HG03095 (cell line): ENCODE data around the gene CTXN1.
A peak's percentile ranks its signal among the peaks of the same experiment; 100 is the strongest.
"Not testable (repeated sequence)": the region's sequence is repeated elsewhere in the genome, so short reads cannot be mapped to it uniquely, and the experiment has no call there.

Experiments
- ATAC-seq: cut with Tn5 transposase; IDR thresholded peaks from one replicate; pipeline ENCODE4 v1.9.1; 2021; ENCODE audit warnings: moderate library complexity; ENCODE audit not compliant: unreplicated experiment

CTXN1 gene

GRCh38 chr19:7947939-7948338, 22.0 kb upstream of the CTXN1 start:
- ATAC-seq = no peak

GRCh38 chr19:7944177-7944761, 18.3 kb upstream of the CTXN1 start:
- no peak for ATAC-seq

GRCh38 chr19:7943444-7944176, 17.7 kb upstream of the CTXN1 start, which contains the start of gene TIMM44:
Gene TIMM44 (minus strand): TSS chr19:7943666. CDS start chr19:7943651, 15 bp downstream.
- peak; percentile 96 for ATAC-seq

GRCh38 chr19:7942981-7943443, 17.1 kb upstream of the CTXN1 start:
- ATAC-seq = peak; percentile 8

- no peak for ATAC-seq
Measured at GRCh38 chr19:7941895-7942596, 16.1 kb upstream of the CTXN1 start.

GRCh38 chr19:7940841-7941240, 14.9 kb upstream of the CTXN1 start:
- no peak for ATAC-seq

GRCh38 chr19:7934766-7935165, 8.8 kb upstream of the CTXN1 start:
- no peak for ATAC-seq

GRCh38 chr19:7933828-7934725, 8.1 kb upstream of the CTXN1 start:
- no peak for ATAC-seq

- no peak for ATAC-seq
Measured at GRCh38 chr19:7933411-7933810, 7.5 kb upstream of the CTXN1 start.

- no peak for ATAC-seq
Measured at GRCh38 chr19:7932930-7933300, 7.0 kb upstream of the CTXN1 start.

GRCh38 chr19:7932276-7932929, 6.5 kb upstream of the CTXN1 start:
- no peak for ATAC-seq

- ATAC-seq = no peak
Measured at GRCh38 chr19:7931221-7932061, 5.5 kb upstream of the CTXN1 start.

GRCh38 chr19:7930765-7931164, 4.8 kb upstream of the CTXN1 start:
- no peak for ATAC-seq

GRCh38 chr19:7930030-7930429, 4.1 kb upstream of the CTXN1 start:
- not testable (repeated sequence) for ATAC-seq

GRCh38 chr19:7928741-7929701, 3.1 kb upstream of the CTXN1 start:
- ATAC-seq = no peak

GRCh38 chr19:7928334-7928706, 2.4 kb upstream of the CTXN1 start:
- ATAC-seq = no peak

GRCh38 chr19:7927605-7928333, 1.8 kb upstream of the CTXN1 start:
- ATAC-seq = no peak
